PC-3 (cell line): ENCODE measurements around the gene UFL1. TPM values are rescaled to one million over a fixed set of nuclear protein-coding genes. Genes with fewer than 3 reads are reported as not detected.

ENCODE experiments used
- ATAC-seq: fragments of 200-7000 bp; cut with Tn5 transposase; 2 replicates; pipeline ENCODE4 v1.9.1; 2020; ENCODE audit warnings: mild to moderate bottlenecking, moderate library complexity
- BruUV-seq: library from RNA; stranded (reverse); fragments of 400-500 nt; replicated peaks from 2 replicates; lab custom pipeline; 2021; lab: Mats Ljungman, UMichigan
- CTCF ChIA-PET: fragments of 300-600 bp; sonication (Branson Sonifier 250); formaldehyde crosslinking; loops from one replicate; lab custom pipeline; 2022; ENCODE audit warnings: antibody characterized with exemption; lab: Charles Lee
- POLR2A ChIA-PET: fragments of 300-600 bp; sonication (Branson Sonifier 250); formaldehyde crosslinking; loops from one replicate; lab custom pipeline; 2022; ENCODE audit warnings: antibody characterized with exemption; ENCODE audit not compliant: unreplicated experiment; lab: Charles Lee
- DNase-seq: peaks from one replicate; pipeline ENCODE4 v3.0.0-alpha.2; 2015
- H2AFZ ChIP-seq: fragments of 300-600 bp; sonication (generic); 2 replicates; pipeline ENCODE4 v1.6.0; 2016; ENCODE audit warnings: antibody characterized with exemption, low read length
- H3F3A ChIP-seq: fragments of 300-600 bp; sonication (generic); one replicate; pipeline ENCODE4 v1.6.0; 2017; ENCODE audit warnings: antibody characterized with exemption, low read length, control low read depth, mild to moderate bottlenecking; ENCODE audit not compliant: unreplicated experiment
- H3K27ac ChIP-seq: fragments of 300-600 bp; sonication (generic); 2 replicates; pipeline ENCODE4 v1.5.1; 2016; ENCODE audit warnings: mild to moderate bottlenecking, low read length
- H3K27me3 ChIP-seq: fragments of 300-600 bp; sonication (generic); 2 replicates; pipeline ENCODE4 v1.6.1; 2016; ENCODE audit warnings: low read length, mixed read lengths
- H3K36me3 ChIP-seq: fragments of 300-600 bp; sonication (generic); 2 replicates; pipeline ENCODE4 v1.6.1; 2016; ENCODE audit warnings: low read depth, mixed run types, low read length, mixed read lengths
- H3K4me1 ChIP-seq: fragments of 300-600 bp; sonication (generic); 2 replicates; pipeline ENCODE4 v1.5.1; 2016; ENCODE audit warnings: low read length; ENCODE audit not compliant: insufficient read depth
- H3K4me2 ChIP-seq: fragments of 300-600 bp; sonication (generic); 2 replicates; pipeline ENCODE4 v1.6.0; 2016; ENCODE audit warnings: low read length
- H3K4me3 ChIP-seq: fragments of 300-600 bp; sonication (generic); 2 replicates; pipeline ENCODE4 v1.5.1; 2016; ENCODE audit warnings: mild to moderate bottlenecking, low read length, mixed read lengths
- H3K79me2 ChIP-seq: fragments of 300-600 bp; sonication (generic); 2 replicates; pipeline ENCODE4 v1.6.1; 2017; ENCODE audit warnings: low read length, mixed read lengths
- H3K9ac ChIP-seq: fragments of 300-600 bp; sonication (generic); 2 replicates; pipeline ENCODE4 v1.6.0; 2016; ENCODE audit warnings: mild to moderate bottlenecking, low read length
- H3K9me2 ChIP-seq: fragments of 300-600 bp; sonication (generic); replicated peaks from 2 replicates; pipeline ENCODE4 v1.6.1; 2016; ENCODE audit warnings: mixed run types, low read length, mixed read lengths
- H3K9me3 ChIP-seq: fragments of 300-600 bp; sonication (generic); 2 replicates; pipeline ENCODE4 v1.6.1; 2016; ENCODE audit warnings: low read length, mixed read lengths
- H4K20me1 ChIP-seq: fragments of 300-600 bp; sonication (generic); 2 replicates; pipeline ENCODE4 v1.6.1; 2016; ENCODE audit warnings: low read length, mixed read lengths
- EZH2 ChIP-seq: fragments of 300-600 bp; sonication (generic); IDR thresholded peaks from one replicate; pipeline ENCODE4 v1.6.1; 2017; ENCODE audit warnings: antibody characterized with exemption, mild to moderate bottlenecking, low read length; ENCODE audit not compliant: unreplicated experiment
- EZH2phosphoT487 ChIP-seq: fragments of 300-600 bp; sonication (generic); IDR thresholded peaks from 2 replicates; pipeline ENCODE4 v1.6.1; 2018; ENCODE audit warnings: mild to moderate bottlenecking, antibody characterized with exemption, low read length, borderline replicate concordance
- intact Hi-C: fragments of 100-400 bp; cut with micrococcal nuclease; formaldehyde crosslinking; loops from 2 replicates; pipeline ENCODE4 v1.9.0; 2023
- total RNA-seq: library from RNA; depleted of rRNA; stranded (reverse); fragments of >200 nt; gene quantifications from 2 replicates; pipeline ENCODE4 v1.2.3, GENCODE V29; 2014
- TF ChIP-seq, protein P1 (sequence below): fragments of 300-600 bp; sonication (generic); conservative IDR thresholded peaks from 2 replicates; pipeline ENCODE4 v1.5.1; 2017; ENCODE audit warnings: antibody characterized with exemption, low read depth, mild to moderate bottlenecking, low read length

Gene UFL1
- total RNA-seq, 1 experiment from 2014 or later, result 10.4 TPM

- ChIA-PET POLR2A (no interaction called here), CTCF (no interaction called here)
- no peaks in the 10 kb centered on the region for H3K27me3 ChIP-seq
- no peak overlapping the region for H3K4me2 ChIP-seq
- ATAC-seq (no peak), DNase-seq (no peak)
- intact Hi-C loops, result loop anchor here (10.0 kb wide), 1 partner anchor 133 kb away; no protein-coding TSS in a partner anchor
- no peaks in the 10 kb centered on the region for H3K9me2 ChIP-seq
- no TSS peak for BruUV-seq
- peaks cover 2% of the 10 kb centered on the region; the same call in 1 of the 2 replicates for H3K4me1 ChIP-seq
- H3K9me3 ChIP-seq, result no peaks in the 10 kb centered on the region
- H2AFZ ChIP-seq, result no peak overlapping the region
- H3K27ac ChIP-seq, result no peak overlapping the region
- H3K36me3 ChIP-seq, result peaks cover 15% of the 10 kb centered on the region
- H3F3A ChIP-seq, result no peaks in the 10 kb centered on the region
- H3K79me2 ChIP-seq, result peaks cover 3% of the 10 kb centered on the region
- TF ChIP-seq EZH2, result no peak
- H3K4me3 ChIP-seq, result no peak overlapping the region
- no peak overlapping the region for H3K9ac ChIP-seq
- no peaks in the 10 kb centered on the region for H4K20me1 ChIP-seq
Observed at GRCh38 chr6:96528193-96528592, 6.6 kb downstream of the UFL1 start.

- H3K4me1 ChIP-seq, result no peaks in the 10 kb centered on the region
- peaks cover 11% of the 10 kb centered on the region; the same call in 1 of the 2 replicates for H3K36me3 ChIP-seq
- ATAC-seq (no peak), DNase-seq (no peak)
- BruUV-seq, result no TSS peak
- H3K27ac ChIP-seq, result no peak overlapping the region
- CTCF ChIA-PET, result no interaction called here
- POLR2A ChIA-PET, result no interaction called here
- no peaks in the 10 kb centered on the region for H3K79me2 ChIP-seq
- H4K20me1 ChIP-seq, result no peaks in the 10 kb centered on the region
- no peaks in the 10 kb centered on the region for H3F3A ChIP-seq
- no peaks in the 10 kb centered on the region for H3K9me2 ChIP-seq
- intact Hi-C loops, result no loop called here
- H3K4me2 ChIP-seq, result no peak overlapping the region
- H3K9me3 ChIP-seq, result no peaks in the 10 kb centered on the region
- TF ChIP-seq EZH2 (no peak), EZH2phosphoT487 (no peak)
- TF ChIP-seq, protein P1, sequence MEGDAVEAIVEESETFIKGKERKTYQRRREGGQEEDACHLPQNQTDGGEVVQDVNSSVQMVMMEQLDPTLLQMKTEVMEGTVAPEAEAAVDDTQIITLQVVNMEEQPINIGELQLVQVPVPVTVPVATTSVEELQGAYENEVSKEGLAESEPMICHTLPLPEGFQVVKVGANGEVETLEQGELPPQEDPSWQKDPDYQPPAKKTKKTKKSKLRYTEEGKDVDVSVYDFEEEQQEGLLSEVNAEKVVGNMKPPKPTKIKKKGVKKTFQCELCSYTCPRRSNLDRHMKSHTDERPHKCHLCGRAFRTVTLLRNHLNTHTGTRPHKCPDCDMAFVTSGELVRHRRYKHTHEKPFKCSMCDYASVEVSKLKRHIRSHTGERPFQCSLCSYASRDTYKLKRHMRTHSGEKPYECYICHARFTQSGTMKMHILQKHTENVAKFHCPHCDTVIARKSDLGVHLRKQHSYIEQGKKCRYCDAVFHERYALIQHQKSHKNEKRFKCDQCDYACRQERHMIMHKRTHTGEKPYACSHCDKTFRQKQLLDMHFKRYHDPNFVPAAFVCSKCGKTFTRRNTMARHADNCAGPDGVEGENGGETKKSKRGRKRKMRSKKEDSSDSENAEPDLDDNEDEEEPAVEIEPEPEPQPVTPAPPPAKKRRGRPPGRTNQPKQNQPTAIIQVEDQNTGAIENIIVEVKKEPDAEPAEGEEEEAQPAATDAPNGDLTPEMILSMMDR, result no peak
- no peak overlapping the region for H3K4me3 ChIP-seq
- no peak overlapping the region for H3K9ac ChIP-seq
- no peak overlapping the region for H2AFZ ChIP-seq
- H3K27me3 ChIP-seq, result no peaks in the 10 kb centered on the region
Observed at GRCh38 chr6:96532399-96532798, 10.8 kb downstream of the UFL1 start.

GRCh38 chr6:96537726-96538125, 16.1 kb downstream of the UFL1 start:
- intact Hi-C loops, result no loop called here
- Histone ChIP-seq H3F3A (no peaks in the 10 kb centered on the region), H3K4me3 (no peak overlapping the region), H3K27ac (no peak overlapping the region), H3K79me2 (no peaks in the 10 kb centered on the region), H3K9ac (no peak overlapping the region), H3K4me1 (no peaks in the 10 kb centered on the region), H3K36me3 (peaks cover 4% of the 10 kb centered on the region; the same call in 1 of the 2 replicates), H3K4me2 (no peak overlapping the region), H3K9me2 (no peaks in the 10 kb centered on the region), H2AFZ (no peak overlapping the region), H3K27me3 (no peaks in the 10 kb centered on the region), H3K9me3 (no peaks in the 10 kb centered on the region), H4K20me1 (no peaks in the 10 kb centered on the region)
- POLR2A ChIA-PET, result no interaction called here
- BruUV-seq, result no TSS peak
- CTCF ChIA-PET, result no interaction called here
- DNase-seq, result no peak
- ATAC-seq, result no peak
- TF ChIP-seq, protein P1, result no peak
- TF ChIP-seq EZH2phosphoT487 (no peak), EZH2 (no peak)
